ENCODE measurements around the gene MESP2. TPM values are rescaled to one million over a fixed set of nuclear protein-coding genes. Genes with fewer than 3 reads are reported as not detected.

Gene MESP2
- total and polyA plus RNA-seq, 9 of the 15 experiments (the other 6 are each of a cell fraction or from before 2014, with no cell fraction given) = 0.08 to 0.82 (median 0.37) TPM

GRCh38 chr15:89750560-89751542 lies 25.3 kb upstream of the MESP2 start, which contains the start of gene MESP1 (continued):
- TF ChIP-seq RAD21 (CRISPR knock-in tag; conservative IDR thresholded peaks at IDR 0.05 in 1 of 2, IDR thresholded peaks at IDR 0.05 in 1 of 2) (peak; percentile 62 to 71), SMAD4 (CRISPR knock-in tag; conservative IDR thresholded peaks at IDR 0.05) (no peak; the same call in 1 of the 2 replicates), ZNF589 (CRISPR knock-in tag; IDR thresholded peaks at IDR 0.05; ENCODE audit: low read depth) (no peak), CHD1 (IDR thresholded peaks at IDR 0.05; ENCODE audit: low read length) (no peak), MAX (CRISPR knock-in tag; IDR thresholded peaks at IDR 0.05) (peak; percentile 95), PPARD (CRISPR knock-in tag; IDR thresholded peaks at IDR 0.05) (no peak), ZNF23 (CRISPR knock-in tag; IDR thresholded peaks at IDR 0.05) (no peak), YY1 (IDR thresholded peaks at IDR 0.05; ENCODE audit: borderline replicate concordance in 1 of 3, control insufficient read depth in 1 of 3, extremely low read depth in 1 of 3, insufficient read depth in 3 of 3, insufficient read length in 1 of 3, insufficient replicate concordance in 2 of 3, low read depth in 1 of 3, low read length in 2 of 3) (peak in 2 of 3 experiments; percentile 26 to 56), ZBTB33 (CRISPR knock-in tag; IDR thresholded peaks at IDR 0.05) (peak; percentile 94), POLR2B (IDR thresholded peaks at IDR 0.05; ENCODE audit: low read depth, partially characterized antibody) (peak; percentile 53), TEAD1 (CRISPR knock-in tag; IDR thresholded peaks at IDR 0.05) (peak in 1 of 2 experiments; percentile 55; a peak in 1 of 4 replicates), HNRNPLL (IDR thresholded peaks at IDR 0.05; ENCODE audit: low read depth, low read length, poor library complexity, severe bottlenecking) (peak; percentile 75), GMEB1 (CRISPR knock-in tag; IDR thresholded peaks at IDR 0.05) (peak; percentile 65), KDM5B (IDR thresholded peaks at IDR 0.05; ENCODE audit: insufficient replicate concordance, low read depth, low read length) (peak; percentile 48), NRF1 (conservative IDR thresholded peaks at IDR 0.05 in 1 of 2, IDR thresholded peaks at IDR 0.05 in 1 of 2) (peak; percentile 97), PRMT5 (CRISPR knock-in tag; IDR thresholded peaks at IDR 0.05) (no peak), GATAD2B (IDR thresholded peaks at IDR 0.05; ENCODE audit: borderline replicate concordance) (peak; percentile 48), ATF1 (CRISPR knock-in tag; IDR thresholded peaks at IDR 0.05) (no peak), ATF1 (tag; IDR thresholded peaks at IDR 0.05) (peak; percentile 60), RB1 (IDR thresholded peaks at IDR 0.05; ENCODE audit: low read depth) (peak; percentile 88), ETV5 (CRISPR knock-in tag; IDR thresholded peaks at IDR 0.05; ENCODE audit: low read depth) (0 out of 2 replicates have a peak, but pooled peaks have one; percentile 50), HCFC1 (IDR thresholded peaks at IDR 0.05; ENCODE audit: low read depth, low read length) (peak; percentile 43), ZBTB7A (IDR thresholded peaks at IDR 0.05; ENCODE audit: borderline replicate concordance, control insufficient read depth, low read depth, low read length) (peak; percentile 54; the same call in 1 of the 2 replicates)
